Activated gamma-delta T cell (primary cell): ENCODE measurements around the gene FAM234B.
A peak's percentile ranks its signal among the peaks of the same experiment; 100 is the strongest.

ENCODE experiments used
- DNase-seq: peaks from one replicate; lab custom pipeline; 2025; lab: John Stamatoyannopoulos, UW
- total RNA-seq, 2 donors: gene quantifications; one replicate each; lab custom pipeline; 2026; lab: John Stamatoyannopoulos, UW

Gene FAM234B
- 6.5 to 8.0 reads per million in 2 donors for total RNA-seq

DNA sequence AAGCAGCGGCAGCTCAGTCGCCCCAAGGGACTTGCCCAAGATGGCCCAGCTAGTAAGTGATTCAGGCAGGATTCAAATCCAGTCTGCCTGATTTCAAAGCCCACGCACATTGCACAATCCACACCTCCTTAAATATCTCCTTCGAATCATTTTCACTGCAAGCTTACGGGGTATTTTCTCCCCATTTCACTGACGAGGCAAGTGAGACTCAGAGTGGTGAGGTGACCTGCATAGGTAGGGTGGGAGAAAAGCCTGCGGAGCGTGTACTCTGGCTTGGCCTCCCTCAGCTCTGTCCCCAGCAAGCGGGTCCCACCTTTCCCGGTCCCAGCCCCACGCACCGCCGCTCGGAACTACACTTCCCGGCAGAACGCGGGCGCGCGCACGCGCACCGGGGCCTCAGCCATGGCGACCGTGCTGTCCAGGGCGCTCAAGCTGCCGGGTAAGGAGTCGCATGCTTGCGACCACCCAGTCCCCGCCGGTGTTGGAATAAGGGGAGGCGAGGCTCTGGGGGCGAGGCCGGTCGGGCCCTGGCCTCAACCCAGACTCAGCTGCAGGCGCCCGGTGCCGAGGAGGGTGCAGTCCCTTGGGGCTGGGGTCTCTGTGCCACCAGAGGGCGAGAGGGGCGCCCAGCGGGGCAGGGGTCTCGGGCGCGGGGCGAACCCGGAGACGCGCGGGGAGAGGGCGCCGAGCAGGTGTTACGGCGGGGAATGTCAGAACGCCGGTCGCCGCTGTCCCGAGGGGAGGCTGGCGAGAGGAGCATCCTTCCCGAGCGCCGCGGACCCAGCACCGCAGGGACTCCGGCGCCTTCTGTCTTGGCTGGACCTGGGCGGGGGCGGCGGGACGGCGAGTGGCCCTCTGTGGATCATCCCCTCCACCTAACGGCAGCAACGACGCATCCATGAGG is at the start of gene FAM234B:
TSS of gene FAM234B (plus strand) at position 380 of the 904 bp plus-strand sequence. CDS start at position 403, 23 bp downstream.
- DNase-seq: peak; percentile 51

- no peak for DNase-seq
Observed at GRCh38 chr12:12995088-12995487, 49.1 kb upstream of the FAM234B start.

DNA sequence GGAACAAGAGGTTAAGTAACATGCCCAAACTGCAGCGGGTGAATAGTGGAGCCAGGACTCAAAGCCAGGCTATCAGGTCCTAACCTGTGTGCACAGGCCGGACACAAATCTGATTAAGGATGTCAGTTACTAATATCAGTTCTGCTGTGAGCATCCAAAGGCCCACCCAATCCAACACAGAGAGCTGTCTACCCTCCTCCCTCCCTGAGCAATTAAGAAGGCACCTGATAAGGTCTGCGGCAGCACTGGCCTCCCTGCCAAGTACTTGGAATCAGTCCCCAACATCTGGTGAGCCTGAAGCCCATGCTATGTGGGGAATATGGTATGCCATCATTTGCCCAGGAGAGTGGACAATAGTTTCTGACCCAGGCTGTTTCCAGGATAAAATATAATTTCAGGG is 48.0 kb upstream of the FAM234B start:
- no peak for DNase-seq

GRCh38 chr12:12997156-12997555 is 47.0 kb upstream of the FAM234B start:
- DNase-seq: no peak

DNA sequence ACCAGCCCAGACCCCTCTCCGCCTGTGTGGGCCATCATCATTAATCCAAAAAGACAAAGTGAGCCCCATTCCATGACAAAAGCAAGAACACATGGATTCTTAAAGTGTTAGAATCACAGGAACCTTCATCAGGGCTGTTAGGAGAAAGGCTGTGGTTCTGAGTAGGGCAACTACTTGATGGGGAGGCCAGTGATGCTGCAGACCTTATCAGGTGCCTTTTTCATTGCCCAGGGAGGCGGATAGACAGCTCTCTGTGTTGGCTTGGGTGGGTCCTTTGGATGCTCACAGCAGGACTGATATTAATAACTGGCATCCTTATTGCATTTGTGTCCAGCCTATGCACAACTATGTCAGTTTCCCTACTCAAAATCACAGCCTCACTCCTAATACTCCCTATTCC is 46.4 kb upstream of the FAM234B start:
- no peak for DNase-seq

- DNase-seq: no peak
Observed at GRCh38 chr12:12998248-12998647, 45.9 kb upstream of the FAM234B start.

DNA sequence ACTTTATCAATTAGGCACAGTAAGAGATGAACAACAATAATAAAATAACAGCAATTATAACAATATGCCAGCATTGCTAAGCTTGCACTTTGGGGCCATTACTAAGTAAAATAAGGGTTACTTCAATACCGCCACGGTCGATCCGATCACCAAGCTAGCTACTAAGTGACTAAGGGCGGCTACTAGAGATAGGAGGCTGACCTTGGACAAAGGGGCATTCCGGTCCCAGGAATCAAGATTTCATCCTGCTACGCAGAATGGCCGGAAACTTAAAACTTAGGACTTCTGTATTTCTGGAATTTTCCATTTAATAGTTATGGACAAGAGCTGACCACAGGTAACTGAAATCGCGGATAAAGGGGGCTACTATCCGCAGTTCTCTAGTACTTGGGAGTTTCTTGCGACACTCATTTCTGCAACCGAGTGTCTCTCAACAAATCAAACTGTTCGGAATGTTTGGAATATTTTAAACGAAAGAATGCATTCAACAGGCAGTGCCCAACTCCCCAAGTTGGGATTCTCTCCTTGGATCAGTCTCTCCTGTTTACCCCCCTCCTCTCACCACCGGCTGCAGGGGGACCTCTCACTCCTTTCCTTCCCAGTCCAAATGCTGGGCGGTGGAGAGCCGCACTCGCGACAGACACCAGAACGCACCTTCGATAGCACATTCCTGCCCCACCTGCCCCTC is 44.8 kb upstream of the FAM234B start:
- DNase-seq: no peak

- peak; percentile 91 for DNase-seq
Observed at GRCh38 chr12:12999959-13000615, 44.1 kb upstream of the FAM234B start, which contains the start of gene HEBP1. HEBP1 (minus strand) TSS chr12:13000265; CDS start chr12:13000114, 151 bp downstream.

DNA sequence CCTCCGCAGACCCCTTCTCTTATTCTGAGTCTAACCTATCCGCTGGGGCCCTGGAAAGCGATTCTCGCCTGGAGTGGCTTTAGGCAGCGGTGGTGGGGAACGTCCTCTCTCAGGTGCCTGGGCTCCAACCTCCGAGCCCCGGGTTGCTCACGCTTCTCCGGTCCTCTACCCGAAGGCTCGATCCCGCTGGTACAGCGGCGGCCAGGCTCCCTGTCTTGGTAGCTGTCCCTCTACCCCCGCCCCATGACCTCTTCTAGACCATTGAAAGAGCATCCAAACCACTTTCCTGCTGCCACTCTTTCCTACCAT is 43.6 kb upstream of the FAM234B start:
- no peak for DNase-seq

DNA sequence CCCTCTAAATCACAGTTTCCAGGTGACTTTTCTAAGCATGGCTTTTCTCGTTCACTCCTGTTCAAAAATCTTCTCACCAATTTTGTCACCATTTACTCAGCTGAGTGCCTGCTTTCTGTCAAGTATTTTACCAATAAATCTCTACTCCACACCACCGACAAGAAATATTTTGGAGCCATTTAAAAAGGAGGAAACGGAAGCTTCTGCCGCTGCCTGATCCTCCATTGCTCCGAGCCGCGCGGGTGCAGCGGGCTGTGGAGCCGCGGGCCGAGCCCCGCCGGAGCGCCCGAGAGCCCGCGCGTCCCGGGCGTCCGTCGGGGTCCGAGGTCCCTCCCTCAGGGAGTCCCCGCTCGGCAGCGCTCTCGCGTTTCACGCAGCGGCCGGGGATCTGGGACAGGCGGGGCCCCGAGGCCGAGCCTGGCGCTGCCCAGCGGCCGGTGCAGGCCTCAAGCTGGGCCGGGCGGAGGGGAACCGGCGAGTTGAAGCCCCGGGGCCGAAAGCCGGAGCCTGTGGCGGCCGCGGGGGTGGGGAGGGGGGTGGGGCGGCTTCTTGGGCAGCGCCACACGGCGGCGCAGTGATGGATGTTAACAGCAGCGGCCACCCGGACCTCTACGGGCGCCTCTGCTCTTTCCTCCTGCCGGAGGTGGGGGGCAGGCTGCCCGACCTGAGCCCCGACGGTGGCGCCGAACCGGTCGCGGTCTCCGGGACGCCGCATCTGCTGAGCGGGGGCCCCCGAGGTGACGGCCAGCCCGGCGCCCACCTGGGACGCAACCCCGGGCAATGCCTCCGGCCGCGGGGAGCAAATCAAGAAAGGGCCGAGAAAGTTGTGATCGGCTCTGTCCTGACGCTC is 43.0 kb upstream of the FAM234B start:
- DNase-seq: peak; percentile 33

- DNase-seq: no peak
Observed at GRCh38 chr12:13001775-13002040, 42.5 kb upstream of the FAM234B start.

GRCh38 chr12:13002301-13003097 is 41.7 kb upstream of the FAM234B start:
- DNase-seq: no peak

GRCh38 chr12:13004361-13004760 is 39.8 kb upstream of the FAM234B start:
- DNase-seq: no peak

- DNase-seq: no peak
Observed at GRCh38 chr12:13004986-13005385, 39.2 kb upstream of the FAM234B start.

- DNase-seq: no peak
Observed at GRCh38 chr12:13005649-13006048, 38.5 kb upstream of the FAM234B start.

- no peak for DNase-seq
Observed at GRCh38 chr12:13007496-13008233, 36.5 kb upstream of the FAM234B start.

- DNase-seq: no peak
Observed at GRCh38 chr12:13008741-13009380, 35.3 kb upstream of the FAM234B start.

DNA sequence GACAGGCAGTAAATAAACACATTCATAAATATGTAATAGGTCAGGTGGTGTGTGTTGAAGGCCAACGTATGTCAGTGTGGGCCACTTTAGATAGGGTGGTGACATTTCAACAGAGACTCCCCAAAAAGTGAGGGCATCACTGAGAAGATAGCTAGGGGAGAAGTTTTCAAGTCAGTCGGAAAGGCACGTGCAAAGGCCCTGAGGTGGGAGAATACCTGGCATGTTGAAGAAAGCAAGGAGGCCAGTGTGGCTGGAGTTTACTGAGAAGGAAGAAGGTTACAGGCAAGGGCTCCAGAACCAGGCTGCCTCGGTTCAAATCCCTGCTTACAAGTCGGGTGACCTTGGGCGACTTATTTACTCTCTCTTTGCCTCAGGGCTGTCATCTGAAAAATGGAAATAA is 33.1 kb upstream of the FAM234B start:
- no peak for DNase-seq

DNA sequence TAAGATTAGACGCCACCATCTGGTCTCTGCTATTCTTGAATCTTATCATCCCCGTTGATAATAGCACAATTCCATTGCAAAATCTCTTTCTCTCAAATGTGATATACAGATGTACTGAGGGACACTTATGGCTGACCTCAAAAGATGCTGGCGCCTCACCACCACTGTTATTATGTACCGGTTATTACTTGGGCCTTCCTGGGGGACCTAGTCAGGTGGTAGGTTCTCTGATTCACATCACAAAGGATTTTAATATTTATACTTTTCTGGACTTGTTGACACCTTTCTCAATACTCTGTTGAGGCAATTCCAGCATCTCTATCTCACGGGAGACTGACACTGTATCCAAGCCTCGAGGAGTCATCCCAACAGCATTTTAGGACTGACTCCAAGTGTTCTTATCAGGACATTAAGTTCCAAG is 21.3 kb upstream of the FAM234B start:
- DNase-seq: no peak
